GM06990 (cell line): ENCODE data around the gene TANC1.

Experiments
- DNase-seq: peaks from one replicate; pipeline ENCODE4 v3.0.0-alpha.2; 2011; ENCODE audit not compliant: insufficient read length; ENCODE audit errors: extremely low read depth
- H3K27me3 ChIP-seq: replicated peaks from 2 replicates; pipeline ENCODE4 v1.6.0; 2011; ENCODE audit warnings: low read length; ENCODE audit not compliant: control insufficient read depth, insufficient read depth
- H3K36me3 ChIP-seq: 2 replicates; pipeline ENCODE4 v1.5.1; 2011; ENCODE audit warnings: low read length; ENCODE audit not compliant: control insufficient read depth, insufficient read depth
- H3K4me3 ChIP-seq: replicated peaks from 2 replicates; pipeline ENCODE4 v1.5.1; 2011; ENCODE audit warnings: low read depth, mild to moderate bottlenecking, control low read depth, low read length
- CTCF ChIP-seq: IDR thresholded peaks from 2 replicates; pipeline ENCODE4 v1.5.1; 2011; ENCODE audit warnings: low read length, control low read depth, mild to moderate bottlenecking, inconsistent platforms; ENCODE audit not compliant: insufficient read depth, poor library complexity, severe bottlenecking

Gene TANC1

GRCh38 chr2:159155320-159155719, 186.9 kb downstream of the TANC1 start:
- no peak overlapping the region for H3K4me3 ChIP-seq
- DNase-seq = no peak
- no peaks in the 10 kb centered on the region for H3K27me3 ChIP-seq
- H3K36me3 ChIP-seq = peaks cover 2% of the 10 kb centered on the region; the same call in 1 of the 2 replicates
- TF ChIP-seq CTCF = no peak

- no peak for TF ChIP-seq CTCF
- no peak for DNase-seq
- H3K36me3 ChIP-seq = 0 out of 2 replicates have a peak, but pooled peaks cover 4% of the 10 kb centered on the region
- no peak overlapping the region for H3K4me3 ChIP-seq
- no peaks in the 10 kb centered on the region for H3K27me3 ChIP-seq
Measured at GRCh38 chr2:159155791-159156190, 187.4 kb downstream of the TANC1 start.

GRCh38 chr2:159156834-159157233, 188.4 kb downstream of the TANC1 start:
- Histone ChIP-seq H3K4me3 (no peak overlapping the region), H3K27me3 (no peaks in the 10 kb centered on the region), H3K36me3 (peaks cover 4% of the 10 kb centered on the region; the same call in 1 of the 2 replicates)
- TF ChIP-seq CTCF = no peak
- DNase-seq = no peak

- Histone ChIP-seq H3K4me3 (no peak overlapping the region), H3K27me3 (no peaks in the 10 kb centered on the region), H3K36me3 (peaks cover 4% of the 10 kb centered on the region; the same call in 1 of the 2 replicates)
- no peak for DNase-seq
- no peak for TF ChIP-seq CTCF
Measured at GRCh38 chr2:159157361-159158209, 189.1 kb downstream of the TANC1 start.

- H3K27me3 ChIP-seq = no peaks in the 10 kb centered on the region
- DNase-seq = no peak
- TF ChIP-seq CTCF = no peak
- no peak overlapping the region for H3K4me3 ChIP-seq
- peaks cover 3% of the 10 kb centered on the region; the same call in 1 of the 2 replicates for H3K36me3 ChIP-seq
Measured at GRCh38 chr2:159160412-159160811, 192.0 kb downstream of the TANC1 start.
